HG02870 (cell line): ENCODE data around the gene ELFN2.

ENCODE experiments used
- ATAC-seq: cut with Tn5 transposase; IDR thresholded peaks from one replicate; pipeline ENCODE4 v1.9.1; 2021; ENCODE audit warnings: mild to moderate bottlenecking, moderate library complexity; ENCODE audit not compliant: unreplicated experiment

The ELFN2 gene

DNA sequence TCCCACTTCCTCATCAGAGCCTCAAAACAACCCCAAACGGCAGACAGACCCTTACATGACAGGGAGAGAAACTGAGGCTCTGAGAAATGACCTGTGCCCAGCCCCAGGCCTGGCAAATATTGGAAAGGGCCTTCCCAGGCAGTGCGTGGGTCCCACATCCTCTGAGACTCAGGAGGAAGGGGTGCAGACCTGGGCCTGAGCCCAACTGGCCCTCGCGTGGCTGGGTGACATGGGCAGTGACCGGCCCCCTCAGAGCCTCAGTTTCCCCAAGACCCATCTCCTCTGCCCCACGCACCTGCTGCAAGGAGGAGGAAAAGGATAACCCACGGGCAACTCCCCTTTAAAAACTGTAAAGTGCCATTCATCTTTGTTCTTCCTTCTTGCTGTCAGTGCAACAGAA is 35.6 kb downstream of the ELFN2 start:
- no peak for ATAC-seq

DNA sequence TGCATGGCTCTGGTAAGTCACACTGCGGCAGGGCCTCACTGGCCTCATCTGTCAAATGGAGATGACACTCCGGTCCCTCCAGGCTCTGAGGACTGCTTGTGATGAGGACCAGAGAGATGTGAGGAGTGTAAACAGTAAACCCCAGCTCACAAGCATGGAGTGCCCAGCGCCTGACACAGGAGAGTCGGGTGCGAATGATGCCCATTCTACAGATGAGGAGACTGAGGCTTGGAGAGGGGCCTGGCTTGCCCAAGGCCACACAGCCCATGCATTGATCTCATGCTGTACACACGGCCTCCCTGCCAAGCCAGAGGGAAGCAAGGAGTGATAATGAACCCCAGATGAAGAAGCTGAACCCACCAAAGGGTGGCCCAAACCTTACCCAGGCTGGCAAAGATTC is 37.2 kb downstream of the ELFN2 start:
- no peak for ATAC-seq

DNA sequence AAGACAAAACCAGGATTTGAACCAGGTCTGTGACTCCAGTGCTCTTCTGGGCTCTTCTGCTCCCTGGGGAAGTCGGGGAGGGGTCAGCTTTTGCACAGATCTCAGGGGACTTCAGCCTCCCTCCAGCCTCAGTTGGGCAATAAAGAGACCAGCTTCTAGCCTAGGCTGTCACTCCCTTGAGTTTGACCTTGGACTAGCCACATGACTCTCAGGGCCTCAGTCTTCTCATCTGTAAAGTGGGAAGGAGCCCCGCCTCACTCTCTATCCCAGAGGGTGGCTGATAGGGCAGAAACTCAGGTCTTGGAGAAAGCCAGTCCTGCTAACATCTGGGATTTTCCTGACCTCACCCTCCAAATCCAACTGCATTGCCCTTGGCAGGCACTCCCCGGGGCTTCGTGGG is 38.7 kb downstream of the ELFN2 start:
- no peak for ATAC-seq

DNA sequence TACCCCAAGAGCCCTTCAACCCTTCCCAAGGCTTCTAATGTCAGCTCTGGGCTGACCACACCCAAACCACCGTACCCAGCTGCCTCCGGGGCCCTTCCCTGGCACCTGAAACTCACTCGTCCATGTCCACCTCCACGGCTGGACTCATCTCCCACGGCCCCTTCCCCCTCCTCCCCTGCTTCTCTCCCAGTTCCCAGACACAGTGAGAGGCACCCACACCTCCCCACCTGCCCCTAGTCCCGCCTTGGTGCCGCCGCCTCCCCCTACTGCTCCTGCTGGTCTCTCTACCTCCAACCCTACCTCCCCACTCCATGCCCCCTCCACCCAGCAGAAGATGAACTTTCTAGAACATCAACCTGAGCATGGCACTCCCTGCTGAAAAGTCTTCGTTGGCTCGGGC is 39.5 kb downstream of the ELFN2 start:
- ATAC-seq, result no peak

DNA sequence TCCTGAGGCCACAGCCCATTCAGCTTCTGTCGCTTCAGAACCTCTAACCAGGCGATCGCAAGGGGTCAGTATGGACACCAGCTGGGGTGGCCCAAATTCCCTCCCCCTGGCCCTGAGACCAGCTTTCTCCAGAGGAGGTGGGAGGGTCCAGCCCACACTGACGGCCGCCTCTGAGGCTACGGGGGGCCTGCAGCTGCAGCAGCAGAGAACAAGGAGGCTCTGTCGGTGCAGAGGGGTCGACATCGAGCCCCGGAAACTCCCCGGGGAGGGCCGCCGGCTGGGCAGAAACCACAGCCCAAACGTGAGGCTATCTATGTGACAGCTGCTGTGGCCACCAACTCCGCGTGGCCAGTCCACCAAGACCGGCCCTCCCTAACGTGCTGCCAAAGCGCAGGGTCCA is 40.8 kb downstream of the ELFN2 start:
- no peak for ATAC-seq

DNA sequence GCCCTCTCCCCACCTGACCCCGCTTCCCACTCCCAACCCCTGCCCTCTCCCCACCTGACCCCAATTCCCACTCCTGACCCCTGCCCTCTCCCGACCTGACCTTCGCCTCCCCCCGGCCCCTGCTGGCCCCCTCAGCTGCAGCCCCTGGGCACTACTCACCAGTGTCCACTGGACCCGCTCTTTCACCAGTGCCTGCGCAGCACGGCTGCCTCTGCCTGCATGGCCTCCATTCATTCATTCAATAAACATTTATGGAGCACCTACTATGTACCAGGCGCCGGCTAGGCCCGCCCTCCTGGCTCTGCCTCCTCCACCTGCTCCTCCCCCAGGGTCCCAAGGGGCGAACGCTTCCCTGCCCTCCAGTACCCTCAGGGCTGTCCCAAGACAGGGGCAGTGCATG is 42.6 kb downstream of the ELFN2 start:
- ATAC-seq, result no peak

DNA sequence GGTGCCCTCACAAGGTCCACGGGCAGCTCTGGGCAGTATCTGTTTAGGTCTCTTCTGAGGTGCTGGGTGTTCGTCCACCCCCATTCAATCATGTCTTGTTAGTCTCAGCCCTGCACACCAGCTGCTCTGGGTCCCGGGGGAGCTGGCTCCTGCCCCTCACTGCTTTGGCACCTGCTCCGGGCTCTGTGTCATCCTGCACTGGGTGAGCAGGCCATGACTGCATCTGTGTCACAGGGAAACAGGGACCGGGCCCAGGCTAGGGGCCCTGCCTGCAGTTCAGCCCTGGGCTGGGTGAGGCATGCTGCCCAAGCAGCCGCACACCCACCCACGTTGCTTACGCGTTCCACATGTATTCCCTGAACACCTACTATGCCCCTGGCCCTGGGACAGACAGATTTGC is 43.9 kb downstream of the ELFN2 start:
- no peak for ATAC-seq

DNA sequence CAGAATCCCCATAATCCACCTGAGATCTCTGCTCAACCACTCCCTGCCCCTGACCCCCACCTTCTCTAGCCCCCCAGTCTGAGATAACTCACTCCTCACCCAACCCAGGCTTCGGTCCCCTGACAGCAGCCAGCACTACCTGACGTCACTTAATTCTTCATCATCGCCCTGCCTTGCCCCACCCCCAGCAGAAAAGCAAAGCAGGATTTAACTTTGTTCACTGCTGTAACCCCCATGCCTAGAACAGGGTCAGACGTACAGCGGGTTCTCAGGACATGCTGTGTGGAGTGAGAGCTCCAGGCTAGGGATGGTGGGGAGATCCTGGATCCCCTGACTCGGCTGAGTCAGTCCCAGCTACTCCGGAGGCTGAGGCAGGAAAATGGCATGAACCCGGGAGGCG is 45.8 kb downstream of the ELFN2 start:
- no peak for ATAC-seq

DNA sequence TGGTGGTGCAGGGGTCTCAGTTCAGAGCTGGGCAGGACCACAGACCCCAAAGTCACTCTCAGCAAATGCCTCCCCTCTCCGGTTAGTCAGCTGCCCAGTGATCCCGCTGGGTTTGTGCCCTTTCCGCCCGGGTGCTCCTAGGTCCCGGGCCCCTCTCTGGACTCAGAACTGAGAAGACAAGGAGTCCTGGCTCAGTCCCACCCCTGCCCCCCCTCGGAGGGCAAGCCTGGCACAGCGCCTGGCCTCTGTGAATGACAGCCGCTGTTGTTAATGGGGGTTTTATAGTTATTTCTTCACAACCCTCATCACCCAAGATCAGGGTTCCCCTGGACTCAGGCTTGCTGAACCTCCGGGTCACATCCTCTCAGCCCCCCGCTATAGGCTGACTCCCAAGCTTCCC is 47.6 kb downstream of the ELFN2 start:
- ATAC-seq, result no peak

DNA sequence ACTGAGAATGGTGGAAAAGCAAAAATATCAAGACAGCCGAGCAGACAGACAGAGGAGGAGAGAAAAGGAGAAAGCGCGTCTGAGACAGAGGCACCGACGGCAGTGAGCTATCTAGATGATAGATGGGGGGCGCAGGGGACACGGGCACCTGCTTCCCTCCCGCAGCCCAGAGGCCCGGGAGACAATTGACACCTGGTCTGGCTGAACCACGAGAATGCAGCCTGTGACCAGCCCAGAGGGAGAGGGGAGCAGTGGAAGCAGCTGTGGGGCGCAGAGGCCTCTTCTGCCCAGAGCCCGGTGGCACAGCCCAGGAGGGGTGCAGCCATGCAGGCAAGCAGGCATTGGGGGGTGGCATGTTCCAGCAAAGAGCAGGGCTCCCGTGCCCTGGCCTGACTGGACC is 48.2 kb downstream of the ELFN2 start:
- ATAC-seq, result no peak

DNA sequence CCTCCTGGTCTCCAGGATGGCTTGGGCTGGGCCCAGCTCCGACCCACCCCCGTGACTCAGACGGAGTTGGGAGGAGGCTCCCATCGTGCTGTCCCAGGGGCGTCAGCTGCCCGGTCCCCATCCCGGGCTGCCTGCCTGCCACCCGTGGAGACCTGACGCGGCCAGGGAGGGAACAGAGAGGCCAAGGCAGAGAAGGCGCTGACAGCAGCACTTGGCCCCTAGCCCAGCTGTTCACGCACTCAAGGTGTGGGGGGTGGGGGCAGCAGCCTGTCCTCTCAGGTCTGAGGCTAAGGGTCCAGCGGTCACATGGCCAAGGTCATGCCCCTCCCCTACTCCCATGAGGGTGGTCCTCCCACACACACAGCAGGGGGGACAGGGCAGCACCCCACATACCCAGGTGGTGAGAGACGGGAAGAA is 48.6 kb downstream of the ELFN2 start:
- no peak for ATAC-seq

DNA sequence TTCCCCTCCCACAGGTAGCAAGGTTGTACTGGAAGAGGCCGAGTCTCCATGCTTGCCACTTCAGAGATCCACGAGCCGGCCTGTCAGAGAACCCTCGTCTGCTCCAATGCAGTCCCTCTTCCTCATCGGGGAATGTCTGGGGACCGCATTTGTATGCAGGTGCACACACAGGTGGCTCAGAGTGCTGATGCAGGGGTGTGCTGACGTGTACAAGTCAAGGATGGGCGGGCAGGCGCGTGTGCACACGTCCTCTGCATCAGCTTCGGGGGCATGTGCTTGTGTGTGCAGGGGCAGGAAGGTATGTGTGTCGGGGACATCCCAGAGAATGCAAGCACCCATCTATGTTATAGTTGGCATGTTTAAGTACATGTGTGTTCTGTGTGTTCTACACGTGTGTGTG is 49.4 kb downstream of the ELFN2 start:
- no peak for ATAC-seq

DNA sequence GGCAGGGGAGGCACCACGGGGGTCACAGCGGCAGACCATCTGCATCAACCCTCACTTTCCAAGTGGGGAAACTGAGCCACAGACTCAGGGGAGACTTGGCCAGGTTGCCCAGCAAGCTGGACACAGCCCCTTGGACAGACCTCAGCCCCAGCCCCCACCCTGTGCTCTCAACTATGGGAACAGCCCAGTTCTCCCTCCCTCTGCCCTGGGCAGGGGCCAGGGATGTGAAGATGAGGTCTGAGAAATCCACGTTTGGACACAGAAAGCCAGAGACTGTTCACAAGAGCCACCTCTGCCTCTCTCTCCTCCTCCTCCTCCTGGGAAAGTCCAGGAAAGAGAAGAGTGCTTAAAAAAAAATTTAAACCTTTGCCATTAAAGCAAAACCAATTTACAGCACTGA is 50.1 kb downstream of the ELFN2 start:
- ATAC-seq, result no peak

DNA sequence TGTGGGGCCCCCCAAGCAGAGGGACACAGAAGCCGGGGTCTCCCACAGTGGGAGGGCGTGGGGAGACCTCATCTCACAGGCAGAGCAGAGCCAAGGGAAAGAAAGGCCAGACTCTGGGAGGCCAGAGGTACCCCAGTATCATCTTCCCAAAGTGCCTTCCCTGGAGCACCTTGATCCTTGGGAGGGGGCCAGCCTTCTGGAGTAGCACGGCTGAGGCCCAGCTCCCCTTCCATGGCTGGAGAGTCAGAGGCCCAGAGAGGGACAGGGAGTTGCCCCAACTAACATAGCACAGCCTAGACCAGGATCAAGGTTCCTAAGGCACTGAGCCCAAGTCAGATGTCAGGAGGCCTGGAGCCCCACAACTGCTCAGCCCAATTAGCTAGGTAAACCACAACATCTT is 50.6 kb downstream of the ELFN2 start:
- ATAC-seq, result no peak

DNA sequence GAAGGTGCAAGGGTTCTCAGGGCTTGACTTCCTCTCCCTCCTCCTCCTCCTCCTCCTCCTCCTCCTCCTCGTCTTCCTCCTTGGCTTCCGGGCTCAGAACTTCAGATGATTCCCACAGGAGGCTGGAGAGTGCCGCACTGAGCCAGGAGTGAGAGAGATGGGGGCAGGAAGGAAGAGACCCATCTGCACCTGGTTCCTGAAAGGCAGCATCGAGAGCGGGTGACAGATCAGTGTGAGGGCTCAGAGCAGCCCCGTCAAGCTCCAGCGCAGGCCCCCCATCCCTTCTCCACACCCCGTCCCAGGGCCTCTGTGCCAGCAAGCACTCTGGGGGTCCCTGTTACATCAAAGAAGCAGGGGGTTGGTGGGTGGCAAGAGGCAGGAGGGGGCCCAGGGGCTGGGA is 51.5 kb downstream of the ELFN2 start:
- ATAC-seq, result no peak

DNA sequence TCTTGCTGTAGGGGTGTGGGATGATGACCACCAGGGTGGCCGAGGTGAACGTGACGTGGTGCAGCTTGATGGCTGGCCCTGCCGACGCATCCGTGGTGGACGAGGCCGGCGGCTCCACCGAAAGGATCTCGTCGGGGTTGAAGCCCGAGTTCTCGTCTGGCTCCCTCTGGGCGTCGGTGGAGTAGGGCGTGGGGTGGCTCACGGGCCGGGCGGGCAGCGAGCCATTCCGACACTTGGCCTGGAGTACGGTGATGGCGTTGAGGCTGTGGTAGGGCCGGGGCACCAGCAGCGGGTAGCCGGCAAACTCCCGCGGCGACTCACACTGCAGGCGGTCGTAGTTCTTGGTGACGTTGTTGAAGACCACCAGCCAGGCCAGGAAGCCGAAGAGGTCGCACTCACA is 52.7 kb downstream of the ELFN2 start:
- ATAC-seq, result no peak

DNA sequence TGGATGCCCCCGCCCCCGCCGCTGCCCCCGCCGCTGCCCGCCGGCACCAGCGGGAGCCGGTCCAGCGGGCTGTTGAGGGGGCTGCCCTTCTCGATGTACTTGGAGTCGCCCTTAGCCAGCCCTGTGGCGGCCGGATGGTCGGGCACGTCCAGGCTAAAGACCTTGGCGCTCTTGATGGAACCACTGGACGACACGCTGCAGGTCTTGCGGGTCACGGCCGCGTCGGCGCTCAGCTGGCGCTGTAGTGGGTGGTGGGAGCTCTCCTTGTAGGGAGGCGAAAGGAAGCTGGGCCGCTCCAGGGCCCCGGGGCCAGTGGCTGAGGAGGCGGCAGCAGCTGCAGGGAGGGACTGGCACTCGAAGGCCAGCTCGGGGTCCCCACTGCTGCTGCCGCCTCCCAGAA is 53.8 kb downstream of the ELFN2 start:
- ATAC-seq, result no peak

DNA sequence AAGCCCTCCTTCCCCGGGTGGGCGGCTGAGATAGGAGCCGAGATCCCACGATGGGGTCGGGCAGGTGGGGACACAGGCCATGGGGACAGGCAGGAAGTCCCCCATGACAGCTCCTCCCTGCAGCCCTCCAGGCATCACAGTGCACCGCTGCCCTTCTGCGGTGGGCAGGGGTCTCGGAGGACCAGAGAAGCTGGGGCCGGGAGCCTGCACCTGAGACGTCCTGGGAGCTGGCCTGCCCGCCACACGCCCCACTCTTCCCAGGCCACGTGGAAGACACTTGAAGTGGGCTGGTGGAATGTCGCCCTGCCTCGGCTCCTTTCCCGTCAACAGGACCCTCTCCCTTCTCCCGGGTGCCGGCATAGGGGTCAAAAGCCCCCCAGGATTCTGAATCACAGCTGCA is 55.4 kb downstream of the ELFN2 start:
- no peak for ATAC-seq

DNA sequence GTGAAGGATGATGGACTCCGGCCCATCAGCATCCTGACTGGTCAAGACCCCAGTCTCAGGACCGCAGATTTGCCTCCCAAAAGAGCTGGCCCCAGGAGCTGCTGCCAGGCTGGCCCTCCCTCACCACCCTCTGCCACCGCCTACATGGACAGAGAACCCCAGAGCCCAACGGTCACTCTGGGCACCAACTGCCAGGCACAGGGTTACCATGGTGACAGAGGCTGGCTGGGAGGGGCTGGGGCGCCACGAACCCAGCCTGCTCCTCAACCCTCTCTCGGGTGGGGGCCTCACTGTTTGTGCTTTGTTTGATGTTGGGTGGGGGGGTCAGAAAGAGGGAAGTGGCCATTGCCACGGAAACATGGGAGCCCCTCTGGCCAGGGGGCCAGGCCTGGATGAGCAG is 55.8 kb downstream of the ELFN2 start:
- ATAC-seq, result no peak

DNA sequence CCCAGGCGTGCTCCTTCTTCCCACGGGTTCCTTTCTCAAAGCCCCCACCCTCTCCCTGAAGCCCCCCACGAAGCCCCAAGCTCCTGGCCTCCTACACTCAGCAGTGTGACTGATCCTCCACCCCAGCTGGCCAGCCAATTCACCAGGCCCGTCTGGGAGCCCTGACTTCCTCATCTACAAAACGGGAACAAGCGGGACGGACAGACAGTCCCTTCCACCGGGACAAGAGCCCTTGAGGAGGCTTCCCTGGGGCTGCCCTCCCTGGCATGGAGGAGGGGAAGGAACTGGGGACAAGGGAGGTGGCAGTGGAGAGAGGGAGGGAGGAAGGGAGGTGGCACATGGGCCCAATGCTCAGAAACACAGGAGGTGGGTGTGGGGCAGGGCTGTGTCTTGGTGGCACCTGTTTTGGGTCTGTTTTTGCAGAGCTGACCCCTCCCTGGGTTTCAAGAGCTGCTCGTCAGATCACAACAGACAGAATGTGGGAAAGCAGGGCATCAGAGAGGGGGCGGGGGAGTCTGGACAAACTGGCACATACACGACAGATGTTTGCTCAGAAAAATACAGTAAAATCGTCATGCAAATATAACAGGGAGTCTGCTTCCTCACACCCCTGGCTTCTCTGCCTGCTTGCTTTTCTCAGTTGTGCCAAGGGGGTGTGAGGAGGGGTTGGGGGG is 56.8 kb downstream of the ELFN2 start:
- ATAC-seq, result no peak

DNA sequence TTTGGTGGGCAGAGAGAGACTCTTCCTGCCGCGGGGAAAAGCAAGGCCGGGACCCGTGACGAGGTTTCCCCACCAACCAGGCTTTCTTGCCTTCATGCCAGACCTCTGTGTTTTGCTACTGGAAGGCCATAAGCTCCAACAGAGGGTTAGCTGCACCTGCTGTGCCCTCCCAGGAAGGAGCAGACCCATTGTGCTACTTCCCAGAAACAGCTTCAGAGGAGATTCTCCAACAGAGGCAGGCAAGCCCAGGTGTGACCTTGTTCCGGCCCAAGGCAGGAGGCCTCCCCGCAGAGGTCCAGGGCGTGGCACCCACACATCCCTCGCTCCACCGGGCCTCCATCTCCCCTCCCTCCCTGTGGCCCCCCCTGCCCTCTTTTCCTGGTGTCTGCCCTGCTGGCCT is 57.8 kb downstream of the ELFN2 start:
- ATAC-seq, result no peak

DNA sequence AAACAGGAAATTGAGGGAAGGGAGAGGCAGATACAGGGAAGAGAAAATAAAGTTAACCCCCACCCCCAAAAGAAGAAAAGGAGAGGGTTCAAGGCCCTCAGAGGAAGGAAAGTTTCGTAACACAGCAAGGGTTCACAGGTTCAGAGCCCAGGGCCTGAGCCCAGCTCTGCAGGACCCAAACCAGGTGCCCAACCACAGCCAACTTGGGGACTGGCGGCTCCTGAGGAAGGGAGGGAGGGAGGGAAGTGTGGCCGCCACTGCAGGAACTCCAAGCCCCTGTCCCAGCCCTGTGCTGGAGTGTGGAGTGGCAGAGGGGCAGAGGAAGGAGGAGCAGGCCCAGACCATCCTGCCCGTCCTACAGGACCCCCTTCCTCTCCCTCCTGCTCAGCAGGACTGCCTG is 59.2 kb downstream of the ELFN2 start:
- ATAC-seq, result no peak

DNA sequence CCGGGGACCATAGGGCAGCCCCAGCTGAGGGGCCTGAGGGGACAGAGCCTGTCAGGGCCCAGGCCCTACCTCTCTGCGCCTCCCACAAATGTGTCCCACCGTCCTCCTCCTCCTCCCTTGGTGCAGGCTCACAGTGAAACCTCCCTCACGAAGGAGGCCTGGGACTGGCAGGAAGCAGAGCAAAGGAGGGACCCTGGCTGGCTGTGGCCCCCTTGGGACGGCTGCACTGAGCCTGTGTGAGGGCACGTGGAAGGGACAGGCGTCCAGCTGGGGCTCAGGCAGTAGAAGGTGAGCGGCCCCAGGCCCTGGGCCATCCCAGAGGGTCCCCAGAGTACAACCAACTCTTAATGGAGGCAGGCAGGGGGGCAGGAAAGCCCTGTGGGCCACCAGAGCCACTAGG is 60.7 kb downstream of the ELFN2 start:
- no peak for ATAC-seq

DNA sequence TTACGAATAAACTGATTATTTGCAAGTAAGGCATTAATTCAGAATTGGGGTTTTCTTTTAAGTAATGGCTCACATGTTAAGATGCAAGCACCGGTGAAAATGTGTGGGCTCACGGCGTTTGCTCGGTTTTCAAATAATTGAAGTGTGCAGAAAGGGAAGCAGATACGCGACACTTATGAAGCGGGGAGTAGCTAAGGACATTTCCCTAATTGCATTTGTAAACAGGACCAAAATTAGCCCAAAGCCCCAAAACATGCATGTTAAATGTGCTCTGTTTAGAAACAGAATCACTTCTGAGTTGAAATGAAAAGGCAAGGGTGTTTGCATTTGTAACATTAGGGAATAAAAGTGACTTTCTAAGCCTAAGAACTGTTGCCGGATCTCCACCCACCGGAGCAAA is 61.3 kb downstream of the ELFN2 start:
- ATAC-seq, result no peak
